HCT116 (cell line): ENCODE measurements around the gene TMEM130. TPM values are rescaled to one million over a fixed set of nuclear protein-coding genes. Genes with fewer than 3 reads are reported as not detected.

Source experiments
- ATAC-seq: fragments of 200-7000 bp; cut with Tn5 transposase; 2 replicates; pipeline ENCODE4 v1.9.1; 2020; ENCODE audit warnings: mild to moderate bottlenecking, moderate library complexity
- BruUV-seq: library from RNA; stranded (reverse); fragments of 400-500 nt; replicated peaks from 2 replicates; lab custom pipeline; 2021; lab: Mats Ljungman, UMichigan
- CTCF ChIA-PET: fragments of 300-600 bp; sonication (Branson Sonifier 250); formaldehyde crosslinking; loops from one replicate; lab custom pipeline; 2021; ENCODE audit warnings: antibody characterized with exemption; lab: Charles Lee
- POLR2A ChIA-PET: fragments of 300-600, 350-600 bp; sonication (Branson Sonifier 250); formaldehyde crosslinking; loops from one replicate; lab custom pipeline; 2021; ENCODE audit warnings: antibody characterized with exemption; lab: Charles Lee
- RAD21 ChIA-PET, 2 experiments: fragments of 300-600 bp; sonication (Branson Sonifier 250); formaldehyde crosslinking; loops; one replicate each; lab custom pipeline; 2023; ENCODE audit warnings: low total read pairs in 2 of 2; ENCODE audit not compliant: uncharacterized antibody in 2 of 2, unreplicated experiment in 2 of 2, low non-redundant PET in 1 of 2; lab: Charles Lee
- DNase-seq: peaks from one replicate; pipeline ENCODE4 v3.0.0-alpha.2; 2010; ENCODE audit warnings: low read depth, low spot score
- H2AFZ ChIP-seq: fragments of 200-600 bp; shearing (Covaris generic), sonication (generic); 2 replicates; pipeline ENCODE4 v1.6.1; 2017; ENCODE audit warnings: low read depth, mixed run types, mixed read lengths, antibody characterized with exemption, low read length; ENCODE audit not compliant: poor library complexity, severe bottlenecking
- H3K27ac ChIP-seq: 2 replicates; pipeline ENCODE4 v1.5.1; 2012; ENCODE audit warnings: low read depth, low read length
- H3K27me3 ChIP-seq: fragments of 200-600 bp; sonication (generic); 2 replicates; pipeline ENCODE4 v1.6.1; 2016; ENCODE audit warnings: mixed run types, low read length, mixed read lengths; ENCODE audit not compliant: insufficient read depth
- H3K36me3 ChIP-seq, 2 experiments: fragments of 200-500 bp in 1 of 2; fragments of 200-600 bp in 1 of 2; sonication (Bioruptor generic) in 1 of 2; sonication (generic) in 1 of 2; 2 replicates each; pipeline versions ENCODE4 v1.5.1 to v1.6.1; 2014 to 2016; ENCODE audit warnings: low read length in 2 of 2, inconsistent platforms in 1 of 2, mixed read lengths in 1 of 2, mixed run types in 1 of 2; ENCODE audit not compliant: insufficient read depth in 2 of 2, control insufficient read depth in 1 of 2
- H3K4me1 ChIP-seq, 2 experiments: fragments of 200-600 bp in 1 of 2; sonication (generic) in 1 of 2; 2 replicates each; pipeline versions ENCODE4 v1.5.1 to v1.6.1; 2012 to 2017; ENCODE audit warnings: low read length in 2 of 2, inconsistent platforms in 1 of 2, mild to moderate bottlenecking in 1 of 2, mixed read lengths in 1 of 2, mixed run types in 1 of 2, moderate library complexity in 1 of 2; ENCODE audit not compliant: insufficient read depth in 2 of 2, control insufficient read depth in 1 of 2
- H3K4me2 ChIP-seq: fragments of 200-600 bp; sonication (generic); 2 replicates; pipeline ENCODE4 v1.6.1; 2017; ENCODE audit warnings: mixed run types, low read length, mixed read lengths
- H3K4me3 ChIP-seq, 2 experiments: fragments of 200-600 bp in 1 of 2; sonication (generic) in 1 of 2; replicated peaks in 1 of 2; 2 replicates each; pipeline ENCODE4 v1.5.1; 2011 to 2016; ENCODE audit warnings: low read length in 2 of 2, control low read depth in 1 of 2, low read depth in 1 of 2, mild to moderate bottlenecking in 1 of 2, mixed read lengths in 1 of 2, mixed run types in 1 of 2
- H3K79me2 ChIP-seq: fragments of 200-600 bp; sonication (generic); 2 replicates; pipeline ENCODE4 v1.6.1; 2017; ENCODE audit warnings: mild to moderate bottlenecking, mixed run types, low read length, moderate library complexity, mixed read lengths; ENCODE audit not compliant: insufficient read depth
- H3K9ac ChIP-seq: fragments of 200-600 bp; sonication (generic); 2 replicates; pipeline ENCODE4 v1.6.1; 2016; ENCODE audit warnings: low read length, mixed read lengths
- H3K9me2 ChIP-seq: fragments of 200-600 bp; sonication (generic), shearing (Covaris generic); 2 replicates; pipeline ENCODE4 v1.6.1; 2017; ENCODE audit warnings: mixed run types, mild to moderate bottlenecking, moderate library complexity; ENCODE audit not compliant: insufficient read depth
- H3K9me3 ChIP-seq, 2 experiments: fragments of 200-500 bp in 1 of 2; fragments of 200-600 bp in 1 of 2; sonication (Bioruptor generic) in 1 of 2; sonication (generic) in 1 of 2; 2 replicates each; pipeline ENCODE4 v1.6.1; 2014 to 2017; ENCODE audit warnings: low read length in 2 of 2, mixed read lengths in 2 of 2, inconsistent platforms in 1 of 2, low read depth in 1 of 2, mild to moderate bottlenecking in 1 of 2, mixed run types in 1 of 2, moderate library complexity in 1 of 2; ENCODE audit not compliant: control insufficient read depth in 1 of 2, insufficient read depth in 1 of 2
- H4K20me1 ChIP-seq: fragments of 200-600 bp; sonication (generic), shearing (Covaris generic); 2 replicates; pipeline ENCODE4 v1.6.1; 2017; ENCODE audit warnings: mixed run types, mild to moderate bottlenecking, moderate library complexity; ENCODE audit not compliant: insufficient read depth
- ATF3 ChIP-seq: IDR thresholded peaks from 2 replicates; pipeline ENCODE4 v1.6.1; 2012
- CBX3 ChIP-seq: IDR thresholded peaks from 2 replicates; pipeline ENCODE4 v1.6.1; 2012; ENCODE audit warnings: low read depth
- CEBPB ChIP-seq: IDR thresholded peaks from 2 replicates; pipeline ENCODE4 v1.6.1; 2012; ENCODE audit warnings: low read depth
- CTCF ChIP-seq, 3 experiments: fragments of 200-600 bp in 1 of 3; sonication (generic) in 1 of 3; IDR thresholded peaks in 2 of 3; conservative IDR thresholded peaks in 1 of 3; 2 replicates each; pipeline ENCODE4 v1.5.1; 2012 to 2017; ENCODE audit warnings: low read depth in 2 of 3, low read length in 2 of 3, antibody characterized with exemption in 1 of 3, borderline replicate concordance in 1 of 3, control low read depth in 1 of 3, mild to moderate bottlenecking in 1 of 3, mixed read lengths in 1 of 3, mixed run types in 1 of 3, moderate library complexity in 1 of 3; ENCODE audit not compliant: insufficient read depth in 1 of 3
- EGR1 ChIP-seq: IDR thresholded peaks from 2 replicates; pipeline ENCODE4 v1.6.1; 2012; ENCODE audit warnings: low read depth
- EZH2 ChIP-seq: fragments of 200-600 bp; sonication (generic); IDR thresholded peaks from 2 replicates; pipeline ENCODE4 v1.6.1; 2017; ENCODE audit warnings: antibody characterized with exemption, mixed run types
- EZH2phosphoT487 ChIP-seq: fragments of 200-600 bp; IDR thresholded peaks from 2 replicates; pipeline ENCODE4 v1.6.1; 2018; ENCODE audit warnings: antibody characterized with exemption, borderline replicate concordance
- FOSL1 ChIP-seq: IDR thresholded peaks from 2 replicates; pipeline ENCODE4 v1.6.1; 2012; ENCODE audit warnings: low read depth
- MAX ChIP-seq: IDR thresholded peaks from 2 replicates; pipeline ENCODE4 v1.6.1; 2012
- POLR2A ChIP-seq: IDR thresholded peaks from 2 replicates; pipeline ENCODE4 v1.7.0; 2011; ENCODE audit warnings: borderline replicate concordance; ENCODE audit not compliant: insufficient read depth, insufficient read length; ENCODE audit errors: extremely low read depth
- POLR2AphosphoS5 ChIP-seq: IDR thresholded peaks from 2 replicates; pipeline ENCODE4 v1.6.1; 2011; ENCODE audit warnings: mild to moderate bottlenecking, low read depth, low read length, moderate library complexity
- RAD21 ChIP-seq: IDR thresholded peaks from 2 replicates; pipeline ENCODE4 v1.6.1; 2012; ENCODE audit warnings: low read depth, mild to moderate bottlenecking
- REST ChIP-seq: IDR thresholded peaks from 2 replicates; pipeline ENCODE4 v1.6.1; 2012; ENCODE audit warnings: low read depth
- SIN3A ChIP-seq: IDR thresholded peaks from 2 replicates; pipeline ENCODE4 v1.6.1; 2012; ENCODE audit warnings: low read depth
- SRF ChIP-seq: IDR thresholded peaks from 2 replicates; pipeline ENCODE4 v1.6.1; 2012; ENCODE audit warnings: low read depth
- TCF7L2 ChIP-seq: IDR thresholded peaks from 2 replicates; pipeline ENCODE4 v1.7.0; 2011; ENCODE audit warnings: borderline replicate concordance, inconsistent platforms; ENCODE audit not compliant: insufficient read depth, insufficient read length; ENCODE audit errors: extremely low read depth
- YY1 ChIP-seq: IDR thresholded peaks from 2 replicates; pipeline ENCODE4 v1.6.1; 2011; ENCODE audit warnings: low read length, low read depth, moderate library complexity, mild to moderate bottlenecking; ENCODE audit not compliant: insufficient replicate concordance; ENCODE audit errors: extremely low read depth
- ZFX ChIP-seq: fragments of 450-650 bp; IDR thresholded peaks from 2 replicates; pipeline ENCODE4 v1.6.1; 2017
- ZNF274 ChIP-seq: fragments of 200-500 bp; sonication (Bioruptor generic); IDR thresholded peaks from 2 replicates; pipeline ENCODE4 v1.6.1; 2014; ENCODE audit warnings: mild to moderate bottlenecking, low read depth, low read length, inconsistent platforms
- intact Hi-C: fragments of 100-400 bp; cut with micrococcal nuclease; formaldehyde crosslinking; loops from 2 replicates; pipeline ENCODE4 v1.10.0; 2022
- total RNA-seq: library from RNA; stranded (reverse); gene quantifications from one replicate; pipeline ENCODE4 v1.2.1, GENCODE V29; 2021; ENCODE audit not compliant: unreplicated experiment

TMEM130 gene
- total RNA-seq, 1 experiment from 2014 or later, result not detected

GRCh38 chr7:98816241-98816640, 53.6 kb downstream of the TMEM130 start:
- CTCF ChIA-PET, result no interaction called here
- no peaks in the 10 kb centered on the region for H3K79me2 ChIP-seq
- H3K9ac ChIP-seq, result no peak overlapping the region

More at GRCh38 chr7:98816241-98816640, 53.6 kb downstream of the TMEM130 start:
- no peak overlapping the region for H3K27ac ChIP-seq
- TF ChIP-seq FOSL1 (no peak), SIN3A (no peak), ZNF274 (no peak), CTCF (IDR thresholded peaks at IDR 0.05 in 2 of 3, conservative IDR thresholded peaks at IDR 0.05 in 1 of 3; ENCODE audit: borderline replicate concordance in 1 of 3, insufficient read depth in 1 of 3, low read depth in 2 of 3, low read length in 2 of 3) (no peak), POLR2AphosphoS5 (no peak), EGR1 (no peak), CBX3 (no peak), TCF7L2 (no peak), YY1 (no peak), MAX (no peak), RAD21 (no peak), ZFX (no peak), EZH2phosphoT487 (no peak), SRF (no peak), POLR2A (no peak), CEBPB (no peak), EZH2 (no peak), ATF3 (no peak), REST (no peak)
- peaks cover 0 to 1% of the 10 kb centered on the region in 2 experiments; a peak in 1 of 4 replicates for H3K9me3 ChIP-seq
- BruUV-seq, result no TSS peak
- no peak for DNase-seq
- H3K4me2 ChIP-seq, result no peak overlapping the region
- intact Hi-C loops, result no loop called here
- H3K36me3 ChIP-seq, result no peaks in the 10 kb centered on the region
- no peak for ATAC-seq
- H2AFZ ChIP-seq, result no peak overlapping the region
- POLR2A ChIA-PET, result no interaction called here
- H3K9me2 ChIP-seq, result no peaks in the 10 kb centered on the region
- peaks cover 33 to 50% of the 10 kb centered on the region in 2 experiments for H3K4me1 ChIP-seq
- no peaks in the 10 kb centered on the region for H3K27me3 ChIP-seq
- no peak overlapping the region for H3K4me3 ChIP-seq
- no peaks in the 10 kb centered on the region for H4K20me1 ChIP-seq
- RAD21 ChIA-PET, result no interaction called here
